Measurements from ENCODE around the gene CPEB4. TPM values are rescaled to one million over a fixed set of nuclear protein-coding genes. Genes with fewer than 3 reads are reported as not detected.

CPEB4 gene
- total RNA-seq, 1 donor from 2014 or later = 37.4 TPM

DNA sequence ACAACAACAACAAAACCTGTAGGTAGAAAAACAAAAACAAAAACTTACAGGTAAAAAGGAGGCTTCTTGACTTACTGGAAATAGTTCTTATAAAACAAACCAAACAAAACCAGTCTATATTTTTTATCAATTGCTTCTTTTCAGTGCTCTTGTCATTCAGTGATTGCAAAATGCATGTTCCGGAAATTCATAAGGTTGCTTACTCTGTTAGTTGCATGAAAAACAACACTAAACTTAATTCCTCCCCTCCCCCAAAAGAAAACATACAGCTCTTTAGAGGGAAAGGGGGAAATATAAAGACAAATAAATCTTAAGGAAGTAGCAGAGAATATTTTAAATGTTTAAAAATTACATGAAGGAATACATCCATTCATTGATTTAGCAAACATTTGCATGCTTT lies 19.1 kb downstream of the CPEB4 start:
- TF ChIP-seq, protein P1, sequence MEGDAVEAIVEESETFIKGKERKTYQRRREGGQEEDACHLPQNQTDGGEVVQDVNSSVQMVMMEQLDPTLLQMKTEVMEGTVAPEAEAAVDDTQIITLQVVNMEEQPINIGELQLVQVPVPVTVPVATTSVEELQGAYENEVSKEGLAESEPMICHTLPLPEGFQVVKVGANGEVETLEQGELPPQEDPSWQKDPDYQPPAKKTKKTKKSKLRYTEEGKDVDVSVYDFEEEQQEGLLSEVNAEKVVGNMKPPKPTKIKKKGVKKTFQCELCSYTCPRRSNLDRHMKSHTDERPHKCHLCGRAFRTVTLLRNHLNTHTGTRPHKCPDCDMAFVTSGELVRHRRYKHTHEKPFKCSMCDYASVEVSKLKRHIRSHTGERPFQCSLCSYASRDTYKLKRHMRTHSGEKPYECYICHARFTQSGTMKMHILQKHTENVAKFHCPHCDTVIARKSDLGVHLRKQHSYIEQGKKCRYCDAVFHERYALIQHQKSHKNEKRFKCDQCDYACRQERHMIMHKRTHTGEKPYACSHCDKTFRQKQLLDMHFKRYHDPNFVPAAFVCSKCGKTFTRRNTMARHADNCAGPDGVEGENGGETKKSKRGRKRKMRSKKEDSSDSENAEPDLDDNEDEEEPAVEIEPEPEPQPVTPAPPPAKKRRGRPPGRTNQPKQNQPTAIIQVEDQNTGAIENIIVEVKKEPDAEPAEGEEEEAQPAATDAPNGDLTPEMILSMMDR (IDR thresholded peaks at IDR 0.05) = no peak

DNA sequence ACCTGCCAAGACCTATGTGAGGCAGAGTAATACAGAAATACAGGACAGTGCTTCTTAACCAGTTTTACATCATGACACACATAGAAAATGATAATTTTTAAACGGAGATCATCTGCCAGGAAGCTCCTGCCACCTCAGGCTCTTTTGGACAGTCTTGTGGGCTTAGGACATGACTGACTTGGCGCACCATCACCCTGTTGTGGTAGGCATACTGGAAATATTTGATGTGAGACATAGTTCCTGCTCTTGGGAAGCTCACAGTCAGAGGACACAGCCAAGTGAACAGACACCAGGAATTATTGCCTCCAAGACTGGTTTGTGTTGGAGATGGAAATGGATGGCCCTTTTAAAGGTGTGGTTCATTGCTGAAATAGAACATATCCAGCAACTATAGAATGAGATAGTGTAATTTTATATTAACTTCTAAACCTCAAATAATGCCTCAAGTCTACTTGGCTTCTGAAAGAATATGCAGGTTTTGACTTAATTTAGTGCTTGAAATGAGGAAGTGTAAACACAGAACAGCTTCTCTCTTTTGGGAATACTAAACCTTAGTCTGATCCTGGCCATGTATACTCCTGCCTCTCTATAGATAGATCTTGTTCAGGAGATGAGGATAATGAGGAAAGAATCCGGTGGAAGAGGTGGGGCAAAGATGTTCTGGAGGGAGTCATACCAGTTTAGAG lies 19.7 kb downstream of the CPEB4 start:
- no peak overlapping the region for H3K4me3 ChIP-seq
- H3K36me3 ChIP-seq = peaks cover 5 to 9% of the 10 kb centered on the region in 2 donors
- no peak overlapping the region for H3K27ac ChIP-seq
- H3K27me3 ChIP-seq = no peaks in the 10 kb centered on the region
- TF ChIP-seq, protein P1 (IDR thresholded peaks at IDR 0.05) = no peak
- H3K9me3 ChIP-seq = no peaks in the 10 kb centered on the region
- intact Hi-C loops (cut with DNase I) = no loop called here
- peaks cover 5 to 14% of the 10 kb centered on the region in 2 donors for H3K4me1 ChIP-seq
- no peak for DNase-seq (ENCODE audit: low spot score in 2 of 2)

More for the DNA sequence above, 19.1 kb downstream of the CPEB4 start:
- Histone ChIP-seq H3K9me3 (no peaks in the 10 kb centered on the region), H3K4me3 (no peak overlapping the region), H3K27ac (no peak overlapping the region), H3K27me3 (no peaks in the 10 kb centered on the region), H3K4me1 (peaks cover 5 to 20% of the 10 kb centered on the region in 2 donors), H3K36me3 (peaks cover 3 to 8% of the 10 kb centered on the region in 2 donors)
- DNase-seq (ENCODE audit: low spot score in 2 of 2) = no peak
- intact Hi-C loops (cut with DNase I) = no loop called here

DNA sequence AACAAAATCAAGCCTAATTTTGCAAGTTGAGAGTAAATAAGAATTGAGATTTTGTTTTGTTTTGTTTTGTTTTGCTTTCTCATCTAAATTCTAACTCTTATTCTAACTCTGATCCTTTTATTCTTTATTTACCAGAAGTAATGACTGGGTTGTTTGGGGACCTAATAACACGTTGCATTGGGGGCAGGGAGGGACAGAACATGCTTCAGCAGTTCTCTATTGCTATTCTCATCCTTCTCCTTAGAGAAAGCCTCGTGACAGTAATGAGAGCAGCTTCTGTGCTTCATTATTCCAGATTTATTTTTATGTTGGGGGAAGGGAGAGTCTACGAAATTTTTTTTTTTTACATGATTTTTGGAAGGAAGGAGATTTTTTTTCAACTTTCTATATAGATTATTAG lies 21.1 kb downstream of the CPEB4 start:
- Histone ChIP-seq H3K4me1 (peaks cover 0 to 7% of the 10 kb centered on the region in 2 donors), H3K27ac (no peak overlapping the region), H3K4me3 (no peak overlapping the region), H3K36me3 (peaks cover 5 to 9% of the 10 kb centered on the region in 2 donors), H3K27me3 (no peaks in the 10 kb centered on the region), H3K9me3 (no peaks in the 10 kb centered on the region)
- TF ChIP-seq, protein P1 (IDR thresholded peaks at IDR 0.05) = no peak
- intact Hi-C loops (cut with DNase I) = no loop called here
- DNase-seq (ENCODE audit: low spot score in 2 of 2) = no peak

DNA sequence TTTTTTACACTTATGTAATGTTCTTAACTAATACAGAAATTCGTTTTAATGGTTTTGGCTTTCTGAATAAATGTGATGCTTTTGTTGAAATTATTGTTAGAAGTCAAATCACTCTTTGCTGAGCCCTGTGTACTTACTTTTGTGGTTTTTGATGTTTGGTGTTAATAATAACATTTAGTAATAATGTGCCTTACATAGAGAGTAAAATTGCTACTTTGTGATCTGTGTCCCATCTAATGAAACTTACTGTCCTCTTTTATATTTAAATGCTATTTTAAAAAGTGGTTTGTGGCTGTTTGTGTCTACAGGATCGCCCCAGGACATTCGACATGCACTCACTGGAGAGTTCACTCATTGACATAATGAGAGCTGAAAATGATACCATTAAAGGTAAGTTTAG lies 22.1 kb downstream of the CPEB4 start:
- intact Hi-C loops (cut with DNase I) = no loop called here
- Histone ChIP-seq H3K4me3 (no peak overlapping the region), H3K27me3 (no peaks in the 10 kb centered on the region), H3K9me3 (no peaks in the 10 kb centered on the region), H3K27ac (no peak overlapping the region), H3K36me3 (peaks cover 5 to 9% of the 10 kb centered on the region in 2 donors), H3K4me1 (peaks cover 0 to 7% of the 10 kb centered on the region in 2 donors)
- TF ChIP-seq, protein P1 (IDR thresholded peaks at IDR 0.05) = no peak
- no peak for DNase-seq (ENCODE audit: low spot score in 2 of 2)

DNA sequence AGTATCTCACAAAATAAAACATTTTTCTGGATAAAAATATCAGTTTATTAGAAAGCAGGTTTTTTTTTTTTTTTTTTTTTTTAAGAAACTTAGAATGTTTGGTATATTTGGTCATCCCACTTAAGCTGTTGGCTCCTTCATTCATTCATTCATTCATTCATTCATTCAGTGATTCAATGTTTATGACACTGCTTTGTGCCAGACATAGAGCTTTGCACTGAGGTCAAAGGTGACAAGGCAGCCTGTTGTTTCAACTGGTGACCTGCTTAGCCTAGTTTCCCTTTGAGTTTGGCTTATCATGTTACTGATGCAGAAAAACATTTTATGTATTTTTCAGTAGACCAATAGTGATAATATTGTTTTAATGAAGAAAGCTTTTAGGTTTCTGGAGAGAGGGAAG lies 23.5 kb downstream of the CPEB4 start:
- no peaks in the 10 kb centered on the region for H3K27me3 ChIP-seq
- DNase-seq (ENCODE audit: low spot score in 2 of 2) = no peak
- H3K27ac ChIP-seq = no peak overlapping the region
- TF ChIP-seq, protein P1 (IDR thresholded peaks at IDR 0.05) = no peak
- H3K4me3 ChIP-seq = no peak overlapping the region
- H3K4me1 ChIP-seq = peaks cover 0 to 11% of the 10 kb centered on the region in 2 donors
- no peaks in the 10 kb centered on the region for H3K9me3 ChIP-seq
- intact Hi-C loops (cut with DNase I) = no loop called here
- peaks cover 5 to 9% of the 10 kb centered on the region in 2 donors for H3K36me3 ChIP-seq

Data from ascending aorta (tissue), 2 donors.